C4-2B (cell line): ENCODE results near the gene RBPJL.

ENCODE experiments used
- H3K27ac ChIP-seq: fragments of 450-650 bp; 2 replicates; pipeline ENCODE4 v1.5.1; 2017
- CTCF ChIP-seq: fragments of 450-650 bp; conservative IDR thresholded peaks from 2 replicates; pipeline ENCODE4 v1.5.1; 2017; ENCODE audit warnings: mild to moderate bottlenecking
- ZFX ChIP-seq: fragments of 450-650 bp; IDR thresholded peaks from 2 replicates; pipeline ENCODE4 v1.6.1; 2017

RBPJL gene

GRCh38 chr20:45365444-45365970, 58.9 kb downstream of the RBPJL start:
- no peak for TF ChIP-seq ZFX
- no peak for TF ChIP-seq CTCF
- H3K27ac ChIP-seq: no peak overlapping the region

GRCh38 chr20:45366192-45366591, 59.6 kb downstream of the RBPJL start:
- H3K27ac ChIP-seq: no peak overlapping the region
- TF ChIP-seq CTCF (no peak), ZFX (no peak)

- TF ChIP-seq CTCF (no peak), ZFX (no peak)
Measured at GRCh38 chr20:45366631-45367030, 60.0 kb downstream of the RBPJL start.

GRCh38 chr20:45367126-45367525, 60.5 kb downstream of the RBPJL start:
- no peak for TF ChIP-seq ZFX
- TF ChIP-seq CTCF: no peak
- H3K27ac ChIP-seq: no peak overlapping the region

More at GRCh38 chr20:45366631-45367030, 60.0 kb downstream of the RBPJL start:
- no peak overlapping the region for H3K27ac ChIP-seq
